ENCODE results near the gene ADAMTS17. TPM values are rescaled to one million over a fixed set of nuclear protein-coding genes. Genes with fewer than 3 reads are reported as not detected.

ADAMTS17 gene
- total and polyA plus RNA-seq, 3 donors from 2014 or later = 6.8 to 17.8 (median 12.4) TPM

DNA sequence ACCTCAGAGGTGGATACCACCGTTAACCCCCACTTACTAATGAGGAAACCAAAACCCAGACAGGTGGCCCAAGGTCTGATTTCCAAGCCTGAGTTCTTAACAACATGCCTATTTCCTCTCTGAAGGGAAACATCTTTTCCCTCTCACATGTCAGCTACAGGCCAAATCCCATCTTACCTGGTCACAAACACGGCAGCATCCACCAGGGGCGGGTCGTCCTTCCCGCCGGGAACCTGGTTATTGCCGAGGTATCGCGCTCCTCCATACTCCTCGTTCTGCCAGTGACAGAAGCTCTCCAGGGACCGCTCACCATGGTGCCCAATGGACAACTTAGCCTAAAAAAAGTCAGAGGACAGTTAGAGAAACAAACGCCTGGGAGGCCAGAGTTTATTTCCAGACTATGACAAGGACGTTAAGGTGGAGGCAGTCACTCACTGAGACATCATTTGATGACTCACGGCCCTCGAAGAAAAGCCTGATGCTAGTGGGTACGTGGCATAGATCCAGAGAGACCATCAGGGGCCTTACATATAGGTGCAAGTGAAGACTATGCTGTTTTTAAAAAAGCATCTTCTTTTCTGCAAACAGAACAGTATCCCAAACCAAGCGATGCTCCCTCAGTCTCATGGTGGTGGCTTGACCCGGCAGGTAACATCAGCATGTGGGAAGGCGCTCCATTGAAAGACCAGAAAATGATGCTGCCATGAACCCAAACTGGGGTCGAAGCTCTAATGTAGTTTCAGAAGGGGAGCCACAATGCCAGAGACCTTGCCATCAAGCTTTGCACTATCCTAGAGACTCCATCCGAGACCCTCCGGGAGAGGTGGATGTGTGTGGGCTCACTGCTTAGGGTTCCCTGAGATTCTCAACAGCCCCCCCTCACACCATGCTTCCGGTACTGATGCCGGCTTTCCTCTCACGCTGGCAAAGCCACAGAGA, 80.2 kb downstream of the ADAMTS17 start:
- no peak for DNase-seq
- WGBS, 2 donors = 84 to 86% methylated on average over 25 of the region's 25 CpGs
- Histone ChIP-seq H3K27ac (no peak overlapping the region), H3K36me3 (ENCODE audit: low read depth, missing control alignments) (no peaks in the 10 kb centered on the region), H3K27me3 (no peaks in the 10 kb centered on the region), H3K4me1 (no peaks in the 10 kb centered on the region), H3K4me3 (no peak overlapping the region), H3K9me3 (no peaks in the 10 kb centered on the region)
- intact Hi-C loops (cut with DNase I; ENCODE audit: low total_unique reads) = no loop called here
- TF ChIP-seq, protein P1, sequence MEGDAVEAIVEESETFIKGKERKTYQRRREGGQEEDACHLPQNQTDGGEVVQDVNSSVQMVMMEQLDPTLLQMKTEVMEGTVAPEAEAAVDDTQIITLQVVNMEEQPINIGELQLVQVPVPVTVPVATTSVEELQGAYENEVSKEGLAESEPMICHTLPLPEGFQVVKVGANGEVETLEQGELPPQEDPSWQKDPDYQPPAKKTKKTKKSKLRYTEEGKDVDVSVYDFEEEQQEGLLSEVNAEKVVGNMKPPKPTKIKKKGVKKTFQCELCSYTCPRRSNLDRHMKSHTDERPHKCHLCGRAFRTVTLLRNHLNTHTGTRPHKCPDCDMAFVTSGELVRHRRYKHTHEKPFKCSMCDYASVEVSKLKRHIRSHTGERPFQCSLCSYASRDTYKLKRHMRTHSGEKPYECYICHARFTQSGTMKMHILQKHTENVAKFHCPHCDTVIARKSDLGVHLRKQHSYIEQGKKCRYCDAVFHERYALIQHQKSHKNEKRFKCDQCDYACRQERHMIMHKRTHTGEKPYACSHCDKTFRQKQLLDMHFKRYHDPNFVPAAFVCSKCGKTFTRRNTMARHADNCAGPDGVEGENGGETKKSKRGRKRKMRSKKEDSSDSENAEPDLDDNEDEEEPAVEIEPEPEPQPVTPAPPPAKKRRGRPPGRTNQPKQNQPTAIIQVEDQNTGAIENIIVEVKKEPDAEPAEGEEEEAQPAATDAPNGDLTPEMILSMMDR (IDR thresholded peaks at IDR 0.05) = no peak
- TF ChIP-seq POLR2A (IDR thresholded peaks at IDR 0.05) = no peak

DNA sequence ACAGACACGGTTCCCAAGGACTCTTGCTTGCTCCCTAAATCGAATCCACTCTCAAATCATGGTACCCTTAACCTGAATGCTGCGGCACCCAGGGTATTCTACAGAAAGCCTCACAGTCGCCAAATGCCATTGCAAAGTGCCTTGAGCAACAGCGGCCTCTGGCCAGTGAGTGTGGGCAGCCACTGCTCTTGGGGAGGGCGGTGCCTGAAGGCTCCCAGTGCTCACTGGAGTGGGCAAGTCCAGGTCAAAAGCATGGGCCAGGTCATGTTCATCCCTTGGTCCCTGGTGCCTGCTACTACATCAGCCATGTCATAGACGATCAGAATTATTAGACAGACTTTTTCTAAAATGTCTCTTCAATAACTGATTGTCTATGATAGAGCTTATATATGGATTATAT, 82.5 kb downstream of the ADAMTS17 start:
- Histone ChIP-seq H3K36me3 (ENCODE audit: low read depth, missing control alignments) (no peaks in the 10 kb centered on the region), H3K9me3 (no peaks in the 10 kb centered on the region), H3K4me1 (no peaks in the 10 kb centered on the region), H3K27me3 (no peaks in the 10 kb centered on the region), H3K27ac (no peak overlapping the region), H3K4me3 (no peak overlapping the region)
- no peak for DNase-seq
- intact Hi-C loops (cut with DNase I; ENCODE audit: low total_unique reads) = no loop called here
- TF ChIP-seq, protein P1 (IDR thresholded peaks at IDR 0.05) = no peak
- TF ChIP-seq POLR2A (IDR thresholded peaks at IDR 0.05) = no peak
- WGBS, 2 donors = 91 to 95% methylated on average over 5 to 7 of the region's 7 CpGs

DNA sequence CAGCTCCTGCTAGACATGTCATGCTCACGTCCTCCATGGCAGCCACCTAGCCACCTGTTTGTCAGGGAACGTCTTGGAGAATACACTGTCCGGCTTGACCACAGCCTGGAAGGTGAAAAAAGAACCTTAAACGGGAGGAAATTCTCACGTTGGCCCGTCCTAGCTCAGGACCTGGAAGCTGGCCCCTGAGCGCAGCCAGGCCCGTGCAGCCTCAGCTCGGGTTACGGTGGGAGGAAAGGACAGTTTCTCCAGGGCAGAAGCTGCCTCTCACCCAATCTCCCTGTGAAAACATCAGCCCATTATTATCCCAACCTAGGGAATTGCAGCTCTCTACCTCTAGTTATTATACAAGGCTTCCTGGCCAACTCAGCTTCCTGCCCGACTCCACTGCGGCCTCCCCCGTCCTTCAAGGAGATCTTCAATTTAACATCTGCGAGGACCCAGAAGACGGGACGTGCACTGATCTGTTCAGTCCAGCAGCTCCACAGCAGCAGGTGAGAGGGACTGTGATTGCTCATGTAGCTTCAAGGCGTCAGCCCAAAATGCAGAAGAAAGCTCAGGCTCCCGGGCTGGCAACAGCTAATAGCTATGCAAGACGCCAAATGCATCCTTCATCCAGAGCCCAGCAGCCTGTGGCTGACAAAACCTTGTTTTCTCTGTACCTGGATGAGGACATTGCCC, 84.7 kb downstream of the ADAMTS17 start:
- WGBS, 2 donors = 78 to 89% methylated on average over 17 to 19 of the region's 19 CpGs
- no peaks in the 10 kb centered on the region for H3K36me3 ChIP-seq (ENCODE audit: low read depth, missing control alignments)
- no peak for TF ChIP-seq POLR2A (IDR thresholded peaks at IDR 0.05)
- TF ChIP-seq, protein P1 (IDR thresholded peaks at IDR 0.05) = no peak
- no peak for DNase-seq
- H3K27ac ChIP-seq = no peak overlapping the region
- H3K4me1 ChIP-seq = no peaks in the 10 kb centered on the region
- no peaks in the 10 kb centered on the region for H3K9me3 ChIP-seq
- H3K27me3 ChIP-seq = no peaks in the 10 kb centered on the region
- no peak overlapping the region for H3K4me3 ChIP-seq
- intact Hi-C loops (cut with DNase I; ENCODE audit: low total_unique reads) = no loop called here

DNA sequence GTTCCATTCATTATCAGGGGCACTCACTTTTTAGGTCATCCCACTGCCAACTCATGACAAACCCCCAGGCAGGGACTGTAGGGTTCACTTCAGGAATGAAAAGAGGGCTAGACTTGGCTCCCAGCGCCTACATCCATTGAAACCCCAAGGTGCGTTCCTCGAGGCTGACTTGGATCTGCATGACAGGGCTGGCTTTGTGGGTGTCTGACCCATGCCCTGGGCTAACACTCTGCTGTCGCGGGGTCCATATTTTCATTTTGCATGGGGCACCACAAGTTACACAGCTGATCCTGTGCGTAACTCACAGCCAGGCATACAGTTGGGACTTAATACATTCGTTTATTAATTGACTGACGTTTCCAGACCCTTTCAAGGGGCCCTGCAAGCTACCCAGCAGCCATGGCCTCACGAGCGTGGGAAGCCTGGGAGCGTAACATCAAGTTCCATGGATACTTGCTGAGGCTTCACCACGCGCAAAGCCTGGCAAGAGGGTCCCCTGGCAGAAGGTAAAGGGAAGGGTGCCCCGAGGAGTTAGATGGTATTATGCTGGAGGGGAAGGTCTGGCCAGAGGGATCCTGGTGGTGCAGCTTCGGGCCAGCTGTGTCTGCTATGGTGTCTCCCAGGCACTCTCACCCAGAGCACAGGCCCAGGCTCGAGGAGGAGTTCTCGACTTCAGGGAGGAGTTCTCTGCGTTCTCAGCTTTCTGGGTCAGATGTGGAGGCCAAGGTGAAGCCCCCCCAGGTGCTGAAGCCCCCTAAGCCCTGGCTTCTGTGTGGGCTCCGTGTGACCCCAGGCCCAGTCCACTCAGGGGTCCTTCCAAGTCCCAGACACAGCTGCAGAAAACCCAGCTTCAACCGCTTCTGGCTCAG, 85.4 kb downstream of the ADAMTS17 start:
- intact Hi-C loops (cut with DNase I; ENCODE audit: low total_unique reads) = no loop called here
- H3K4me3 ChIP-seq = no peak overlapping the region
- WGBS, 2 donors = 92 to 94% methylated on average over 13 to 20 of the region's 20 CpGs
- H3K27me3 ChIP-seq = no peaks in the 10 kb centered on the region
- H3K27ac ChIP-seq = no peak overlapping the region
- H3K36me3 ChIP-seq (ENCODE audit: low read depth, missing control alignments) = no peaks in the 10 kb centered on the region
- H3K4me1 ChIP-seq = no peaks in the 10 kb centered on the region
- no peak for DNase-seq
- no peaks in the 10 kb centered on the region for H3K9me3 ChIP-seq
- no peak for TF ChIP-seq POLR2A (IDR thresholded peaks at IDR 0.05)
- TF ChIP-seq, protein P1 (IDR thresholded peaks at IDR 0.05) = no peak

All from testis (tissue), 3 donors.